BLaER1 (cell line): ENCODE results near the gene KCNJ5.

Experiments used
- H3K27ac ChIP-seq: shearing (Covaris generic); formaldehyde crosslinking; 2 replicates; pipeline ENCODE4 v1.8.1; 2022
- H3K27me3 ChIP-seq: shearing (Covaris generic); formaldehyde crosslinking; 2 replicates; pipeline ENCODE4 v1.8.1; 2022
- H3K36me3 ChIP-seq: shearing (Covaris generic); formaldehyde crosslinking; 2 replicates; pipeline ENCODE4 v1.8.1; 2022
- H3K4me1 ChIP-seq: shearing (Covaris generic); formaldehyde crosslinking; 2 replicates; pipeline ENCODE4 v1.8.1; 2022
- H3K4me2 ChIP-seq: shearing (Covaris generic); formaldehyde crosslinking; 2 replicates; pipeline ENCODE4 v1.8.1; 2022
- H3K4me3 ChIP-seq: shearing (Covaris generic); formaldehyde crosslinking; 2 replicates; pipeline ENCODE4 v1.8.1; 2022
- H3K9ac ChIP-seq: shearing (Covaris generic); formaldehyde crosslinking; 2 replicates; pipeline ENCODE4 v1.8.1; 2022
- H3K9me3 ChIP-seq: shearing (Covaris generic); formaldehyde crosslinking; 2 replicates; pipeline ENCODE4 v1.8.1; 2022
- H4K20me1 ChIP-seq: shearing (Covaris generic); formaldehyde crosslinking; 2 replicates; pipeline ENCODE4 v1.8.1; 2022
- Cebpa-rat ChIP-seq: shearing (Covaris generic); IDR thresholded peaks from 2 replicates; pipeline ENCODE4 v1.8.1; 2022

Gene KCNJ5

GRCh38 chr11:128890543-128891368 is at the start of gene KCNJ5:
Gene KCNJ5, plus strand, starts transcription at chr11:128891356. Its CDS starts 19,918 bp downstream, at chr11:128911274.
- no peak for TF ChIP-seq Cebpa-rat
- peak within 1 kb of the TSS; percentile 63 for H3K4me3 ChIP-seq
- peaks cover 49% of the 10 kb centered on the region for H3K4me1 ChIP-seq
- no peaks in the 10 kb centered on the region for H3K9me3 ChIP-seq
- H3K27ac ChIP-seq, result no peak within 1 kb of the TSS
- H3K36me3 ChIP-seq, result no peaks in the 10 kb centered on the region
- peaks cover 42% of the 10 kb centered on the region for H4K20me1 ChIP-seq
- peak within 1 kb of the TSS; percentile 95 for H3K4me2 ChIP-seq
- no peak within 1 kb of the TSS for H3K9ac ChIP-seq
- H3K27me3 ChIP-seq, result peaks cover 60% of the 10 kb centered on the region

GRCh38 chr11:128841461-128842072 is 49.6 kb upstream of the KCNJ5 start:
- no peaks in the 10 kb centered on the region for H3K9me3 ChIP-seq
- no peaks in the 10 kb centered on the region for H3K27me3 ChIP-seq
- TF ChIP-seq Cebpa-rat, result no peak
- 0 out of 2 replicates have a peak overlapping the region, but pooled peaks have one; percentile 36 for H3K27ac ChIP-seq
- peak overlapping the region; percentile 70 for H3K4me2 ChIP-seq
- H3K9ac ChIP-seq, result no peak overlapping the region
- H3K36me3 ChIP-seq, result no peaks in the 10 kb centered on the region
- H3K4me1 ChIP-seq, result peaks cover 73% of the 10 kb centered on the region
- no peaks in the 10 kb centered on the region for H4K20me1 ChIP-seq
- H3K4me3 ChIP-seq, result no peak overlapping the region

- H3K4me2 ChIP-seq, result peak overlapping the region; percentile 70
- H3K9ac ChIP-seq, result no peak overlapping the region
- H3K36me3 ChIP-seq, result no peaks in the 10 kb centered on the region
- no peaks in the 10 kb centered on the region for H3K27me3 ChIP-seq
- H3K4me1 ChIP-seq, result peaks cover 60% of the 10 kb centered on the region
- no peak overlapping the region for H3K4me3 ChIP-seq
- no peak for TF ChIP-seq Cebpa-rat
- H4K20me1 ChIP-seq, result no peaks in the 10 kb centered on the region
- H3K9me3 ChIP-seq, result no peaks in the 10 kb centered on the region
- H3K27ac ChIP-seq, result no peak overlapping the region
Observed at GRCh38 chr11:128843198-128843785, 47.9 kb upstream of the KCNJ5 start.

GRCh38 chr11:128845334-128845780 is 45.8 kb upstream of the KCNJ5 start:
- Histone ChIP-seq H3K9me3 (no peaks in the 10 kb centered on the region), H3K27ac (0 out of 2 replicates have a peak overlapping the region, but pooled peaks have one; percentile 14), H3K4me2 (peak overlapping the region; percentile 53), H3K4me1 (peaks cover 53% of the 10 kb centered on the region), H3K9ac (no peak overlapping the region), H4K20me1 (no peaks in the 10 kb centered on the region), H3K27me3 (no peaks in the 10 kb centered on the region), H3K4me3 (no peak overlapping the region), H3K36me3 (no peaks in the 10 kb centered on the region)
- no peak for TF ChIP-seq Cebpa-rat

- TF ChIP-seq Cebpa-rat, result no peak
- no peak overlapping the region for H3K4me2 ChIP-seq
- H3K4me1 ChIP-seq, result peaks cover 39% of the 10 kb centered on the region
- no peak overlapping the region for H3K4me3 ChIP-seq
- no peak overlapping the region for H3K27ac ChIP-seq
- H4K20me1 ChIP-seq, result no peaks in the 10 kb centered on the region
- H3K27me3 ChIP-seq, result no peaks in the 10 kb centered on the region
- H3K9ac ChIP-seq, result no peak overlapping the region
- H3K36me3 ChIP-seq, result no peaks in the 10 kb centered on the region
- H3K9me3 ChIP-seq, result no peaks in the 10 kb centered on the region
Observed at GRCh38 chr11:128846985-128847384, 44.2 kb upstream of the KCNJ5 start.

- H3K27me3 ChIP-seq, result no peaks in the 10 kb centered on the region
- H3K9me3 ChIP-seq, result no peaks in the 10 kb centered on the region
- no peak overlapping the region for H3K4me3 ChIP-seq
- peaks cover 19% of the 10 kb centered on the region for H3K4me1 ChIP-seq
- no peak for TF ChIP-seq Cebpa-rat
- no peak overlapping the region for H3K9ac ChIP-seq
- H3K4me2 ChIP-seq, result no peak overlapping the region
- H3K27ac ChIP-seq, result no peak overlapping the region
- no peaks in the 10 kb centered on the region for H3K36me3 ChIP-seq
- no peaks in the 10 kb centered on the region for H4K20me1 ChIP-seq
Observed at GRCh38 chr11:128848815-128849455, 42.2 kb upstream of the KCNJ5 start.

- Histone ChIP-seq H3K9me3 (no peaks in the 10 kb centered on the region), H3K36me3 (no peaks in the 10 kb centered on the region), H3K9ac (no peak overlapping the region), H4K20me1 (no peaks in the 10 kb centered on the region), H3K4me3 (no peak overlapping the region), H3K4me2 (no peak overlapping the region), H3K4me1 (no peaks in the 10 kb centered on the region), H3K27me3 (no peaks in the 10 kb centered on the region), H3K27ac (no peak overlapping the region)
- no peak for TF ChIP-seq Cebpa-rat
Observed at GRCh38 chr11:128852327-128853023, 38.7 kb upstream of the KCNJ5 start.

GRCh38 chr11:128853559-128853958 is 37.6 kb upstream of the KCNJ5 start:
- H3K4me1 ChIP-seq, result no peaks in the 10 kb centered on the region
- no peak overlapping the region for H3K27ac ChIP-seq
- H3K36me3 ChIP-seq, result no peaks in the 10 kb centered on the region
- TF ChIP-seq Cebpa-rat, result no peak
- no peak overlapping the region for H3K4me3 ChIP-seq
- H4K20me1 ChIP-seq, result no peaks in the 10 kb centered on the region
- no peaks in the 10 kb centered on the region for H3K27me3 ChIP-seq
- H3K4me2 ChIP-seq, result no peak overlapping the region
- no peak overlapping the region for H3K9ac ChIP-seq
- H3K9me3 ChIP-seq, result no peaks in the 10 kb centered on the region

GRCh38 chr11:128854841-128855240 is 36.3 kb upstream of the KCNJ5 start:
- no peak overlapping the region for H3K4me2 ChIP-seq
- no peaks in the 10 kb centered on the region for H3K9me3 ChIP-seq
- H3K4me3 ChIP-seq, result no peak overlapping the region
- H4K20me1 ChIP-seq, result no peaks in the 10 kb centered on the region
- H3K9ac ChIP-seq, result no peak overlapping the region
- no peaks in the 10 kb centered on the region for H3K27me3 ChIP-seq
- no peak for TF ChIP-seq Cebpa-rat
- H3K4me1 ChIP-seq, result peaks cover 2% of the 10 kb centered on the region
- no peaks in the 10 kb centered on the region for H3K36me3 ChIP-seq
- no peak overlapping the region for H3K27ac ChIP-seq
